ENCODE results near the gene MICAL2.
"Not testable (repeated sequence)": the region's sequence is repeated elsewhere in the genome, so short reads cannot be mapped to it uniquely, and the experiment has no call there.

MICAL2 gene

GRCh38 chr11:12137938-12138731, 27.7 kb downstream of the MICAL2 start:
- FAIRE-seq: no peak

DNA sequence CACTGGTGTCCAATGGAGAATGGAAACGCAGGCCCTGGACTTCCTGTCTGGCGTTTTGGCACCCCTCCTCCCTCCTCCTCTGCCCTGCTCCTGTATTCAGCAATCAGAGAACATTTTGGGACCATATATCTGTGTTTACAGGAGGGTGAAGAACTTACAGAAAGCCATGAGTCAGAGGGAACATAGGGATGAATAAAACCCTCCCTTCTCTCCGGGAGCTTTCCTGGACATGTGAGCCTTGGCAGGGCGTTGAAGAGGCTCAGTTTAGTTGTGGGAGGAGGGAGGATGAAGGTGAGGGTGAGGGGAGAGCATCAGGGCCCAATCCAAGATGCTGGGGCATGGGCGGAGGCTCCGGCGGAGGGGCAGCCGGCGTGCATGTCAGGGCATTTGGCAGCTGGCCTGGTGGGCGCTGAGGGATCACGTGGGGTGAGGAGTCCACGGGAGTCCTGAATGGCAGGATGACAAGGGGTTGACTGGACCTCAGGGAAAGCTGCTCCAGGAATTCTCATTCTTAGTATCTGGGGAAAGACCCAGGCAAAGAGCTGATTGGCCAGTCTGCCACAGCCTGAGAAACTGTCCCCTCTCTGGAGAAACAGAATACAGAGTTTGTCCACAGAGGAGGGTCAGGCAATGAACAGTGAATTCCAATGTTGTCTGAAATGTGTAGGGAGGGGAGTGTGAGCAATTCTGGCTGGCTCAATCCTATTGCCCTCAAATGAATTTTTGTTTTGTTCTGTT, 28.9 kb downstream of the MICAL2 start:
- no peak for FAIRE-seq

DNA sequence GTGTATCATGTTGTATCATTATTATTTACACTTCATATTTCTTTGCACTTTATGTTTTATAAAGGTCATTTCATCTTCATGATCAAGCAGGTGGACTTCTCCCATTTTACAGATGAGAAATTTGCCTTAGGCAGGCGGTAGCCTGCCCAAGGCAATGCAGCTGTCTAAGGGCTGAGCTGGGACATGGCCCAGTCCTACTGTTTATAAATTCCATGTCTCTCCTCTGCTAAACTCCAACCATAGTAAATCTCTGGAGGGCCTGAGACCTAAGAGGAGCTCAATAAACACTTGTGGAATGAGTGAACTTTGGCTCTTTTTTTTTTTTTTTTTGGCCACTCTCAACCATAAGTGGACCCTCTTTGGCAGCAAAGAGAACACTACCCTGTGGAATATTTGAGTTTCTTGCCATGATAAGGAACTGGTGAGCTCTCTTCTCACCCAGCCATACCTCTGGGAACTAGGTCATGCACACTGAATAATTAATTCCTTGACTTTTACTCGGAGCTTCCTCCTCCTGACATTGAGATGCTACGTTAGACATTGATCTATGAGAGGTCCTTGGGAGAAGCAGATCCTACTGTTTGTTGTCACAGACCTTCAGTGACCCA, 29.9 kb downstream of the MICAL2 start:
- FAIRE-seq: no peak

- no peak for FAIRE-seq
Measured at GRCh38 chr11:12141283-12141682, 30.9 kb downstream of the MICAL2 start.

- FAIRE-seq: no peak
Measured at GRCh38 chr11:12142176-12142575, 31.8 kb downstream of the MICAL2 start.

GRCh38 chr11:12142909-12143308, 32.5 kb downstream of the MICAL2 start:
- no peak for FAIRE-seq

- no peak for FAIRE-seq
Measured at GRCh38 chr11:12143461-12144258, 33.3 kb downstream of the MICAL2 start.

GRCh38 chr11:12144330-12145174, 34.2 kb downstream of the MICAL2 start:
- FAIRE-seq: no peak

DNA sequence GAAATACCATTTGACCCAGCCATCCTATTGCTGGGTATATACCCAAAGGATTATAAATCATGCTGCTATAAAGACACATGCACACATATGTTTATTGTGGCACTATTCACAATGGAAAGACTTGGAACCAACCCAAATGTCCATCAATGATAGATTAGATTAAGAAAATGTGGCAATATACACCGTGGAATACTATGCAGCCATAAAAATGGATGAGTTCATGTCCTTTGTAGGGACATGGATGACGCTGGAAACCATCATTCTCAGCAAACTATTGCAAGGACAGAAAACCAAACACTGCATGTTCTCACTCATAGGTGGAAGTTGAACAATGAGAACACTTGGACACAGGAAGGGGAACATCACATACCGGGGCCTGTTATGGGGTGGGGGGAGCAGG, 36.3 kb downstream of the MICAL2 start:
- FAIRE-seq: not testable (repeated sequence)

GRCh38 chr11:12147827-12148226, 37.4 kb downstream of the MICAL2 start:
- FAIRE-seq: no peak

DNA sequence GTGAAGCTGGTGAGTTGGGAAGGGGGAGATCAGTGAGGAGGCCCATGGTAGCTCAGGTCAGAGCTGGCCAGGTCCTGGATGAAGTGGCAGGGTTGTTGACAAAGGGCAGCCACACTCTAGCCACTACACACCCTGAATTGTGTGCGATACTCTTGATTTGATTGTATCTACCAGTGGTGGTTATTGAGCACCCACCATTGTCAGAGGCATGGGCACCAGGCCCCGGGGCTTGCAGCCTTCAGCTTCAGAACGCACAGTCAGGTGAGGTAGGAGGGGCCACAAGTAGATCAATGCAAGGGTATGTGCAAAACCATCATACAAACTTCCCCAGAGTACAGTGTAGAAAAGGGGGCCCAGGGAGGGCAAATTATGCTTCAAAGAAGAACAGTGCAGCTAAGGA, 38.1 kb downstream of the MICAL2 start:
- FAIRE-seq: no peak

GRCh38 chr11:12148882-12149281, 38.5 kb downstream of the MICAL2 start:
- FAIRE-seq: no peak

GRCh38 chr11:12149672-12150225, 39.4 kb downstream of the MICAL2 start:
- FAIRE-seq: no peak

DNA sequence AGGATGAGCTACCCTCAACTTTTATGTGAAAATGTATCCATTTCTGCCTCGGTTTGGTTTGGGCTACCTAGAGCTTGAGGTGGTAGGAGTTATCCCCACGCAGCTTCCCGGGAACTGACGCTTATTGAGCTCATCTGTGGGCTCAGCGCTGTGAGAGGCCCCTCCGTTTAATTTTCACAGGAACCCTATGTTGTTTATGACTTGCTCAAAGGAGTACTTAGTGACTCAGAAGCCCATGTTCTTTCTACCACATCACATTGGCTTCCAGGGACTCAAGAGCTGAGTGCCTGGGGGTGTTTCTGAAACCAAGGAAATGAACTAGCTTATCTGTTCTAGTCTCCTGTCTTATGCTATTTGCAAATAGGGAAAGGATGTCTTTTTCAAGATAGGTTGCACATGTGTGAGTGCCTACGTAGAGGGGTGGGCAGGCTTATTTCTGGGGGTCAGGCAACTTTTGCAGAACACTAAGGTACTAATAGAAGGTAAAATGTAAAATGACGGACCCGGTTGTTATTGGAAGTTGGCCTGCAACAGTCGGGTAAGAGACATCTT, 40.5 kb downstream of the MICAL2 start:
- no peak for FAIRE-seq

- no peak for FAIRE-seq
Measured at GRCh38 chr11:12152321-12152720, 41.9 kb downstream of the MICAL2 start.

DNA sequence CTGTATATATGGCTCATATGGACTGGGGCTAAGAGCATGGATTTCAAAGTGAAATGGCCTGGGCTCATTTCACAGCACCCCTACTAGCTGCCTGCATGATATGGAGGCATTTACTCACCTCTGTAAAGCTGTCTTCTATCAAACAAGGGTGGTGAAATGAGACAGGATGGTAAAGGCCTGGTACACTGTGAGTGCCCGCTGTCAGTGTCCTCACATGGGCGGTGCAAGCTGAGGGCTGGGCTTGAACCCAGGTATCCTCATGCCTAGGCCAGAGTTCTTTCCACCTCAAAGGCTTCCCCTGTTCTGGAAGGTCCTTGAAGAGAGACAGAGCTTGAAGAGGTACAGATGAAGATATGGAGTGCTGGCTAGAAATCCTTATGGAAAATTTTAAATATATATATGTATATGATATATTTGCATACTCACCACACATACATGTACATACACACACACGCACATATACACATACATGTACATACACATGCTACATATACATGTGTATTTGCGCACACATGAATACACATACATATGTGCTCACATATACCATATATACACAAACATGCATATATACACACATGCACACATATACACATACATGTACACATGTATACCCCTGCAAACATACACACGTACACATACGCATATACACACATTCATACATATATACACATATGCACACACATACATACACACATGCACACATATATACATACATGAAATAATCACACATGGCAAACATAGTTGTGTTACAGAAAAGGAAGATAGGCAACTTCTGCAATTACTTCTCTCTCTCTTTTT, 44.7 kb downstream of the MICAL2 start:
- FAIRE-seq: no peak

DNA sequence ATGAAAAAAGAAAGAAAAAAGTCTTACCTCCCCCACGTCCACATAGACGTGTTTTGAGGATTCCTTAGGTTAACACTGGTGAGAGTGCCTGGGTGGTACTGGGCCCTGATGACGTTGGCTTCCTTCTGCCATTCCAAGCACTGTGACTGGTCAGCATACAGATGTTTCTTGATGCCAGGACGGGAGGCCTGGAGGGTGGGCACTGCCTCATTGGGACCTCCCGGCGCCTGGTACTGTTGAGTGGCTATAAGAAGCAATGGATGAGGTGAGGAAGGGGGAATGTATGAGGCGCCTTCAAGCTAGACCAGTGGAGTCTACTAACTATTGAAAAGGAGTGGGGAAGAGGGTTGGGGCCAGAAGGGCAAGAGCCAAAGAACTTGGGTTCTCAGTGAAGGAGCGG, 45.3 kb downstream of the MICAL2 start:
- FAIRE-seq: no peak

DNA sequence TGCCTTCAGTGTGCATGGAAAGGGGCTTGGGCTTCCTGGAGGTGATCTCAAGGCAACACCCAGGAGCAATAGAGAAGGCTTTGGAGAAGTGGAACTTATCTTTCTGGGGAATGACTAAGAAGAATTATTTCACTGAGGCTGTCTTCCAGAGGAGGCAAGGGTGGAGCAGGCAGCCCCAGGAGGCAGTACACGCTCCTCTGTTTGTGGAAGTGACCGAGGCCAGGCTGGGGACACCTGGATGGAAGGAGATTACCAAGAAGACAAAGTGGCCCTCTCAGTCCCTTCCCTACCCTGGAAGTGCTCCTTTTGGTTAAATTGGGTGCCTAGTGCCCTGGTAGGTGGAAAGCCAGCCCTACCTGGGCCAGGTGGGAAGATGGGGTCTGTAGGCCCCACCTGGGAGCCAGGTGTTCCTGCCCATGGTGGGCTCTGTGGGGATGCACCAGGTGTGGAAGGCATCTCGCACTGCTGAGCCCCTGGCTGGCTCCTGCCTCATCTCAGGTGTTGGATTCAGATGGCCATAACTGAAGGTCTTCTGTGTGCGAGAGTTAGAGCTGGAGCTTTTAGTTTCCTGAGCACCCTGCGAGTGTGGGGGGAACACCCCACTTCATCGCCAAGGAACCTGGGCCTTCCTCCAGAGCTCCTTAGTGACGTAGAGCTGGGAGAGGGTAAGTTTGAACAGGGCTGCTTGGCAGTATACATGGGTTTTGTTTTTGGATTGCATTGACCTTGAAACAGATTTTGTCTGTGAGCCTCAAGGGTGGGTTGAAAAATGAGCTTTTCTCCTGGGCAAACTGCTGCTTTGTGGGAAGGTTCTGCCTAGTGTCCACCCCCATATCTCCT, 46.1 kb downstream of the MICAL2 start:
- FAIRE-seq: no peak

DNA sequence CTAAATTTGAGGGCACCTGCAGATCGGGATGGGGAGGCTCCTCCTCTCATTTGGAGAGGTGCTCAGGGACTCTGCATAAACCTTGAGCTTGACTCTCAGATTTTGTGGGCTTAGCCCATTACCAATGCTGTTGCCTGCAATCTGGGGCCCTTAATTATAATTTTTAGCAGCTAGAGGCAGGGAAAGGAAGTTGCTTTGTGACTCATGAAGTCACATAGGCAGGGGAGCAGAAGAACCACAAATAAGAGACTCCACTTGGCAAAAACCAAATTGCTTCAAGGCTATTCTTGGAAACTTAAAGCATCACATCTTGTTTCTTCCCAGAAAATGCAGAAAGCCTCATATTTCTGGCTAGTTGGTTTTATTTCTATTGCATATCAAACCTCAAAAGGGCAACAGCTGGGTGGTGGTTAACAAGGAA, 46.9 kb downstream of the MICAL2 start:
- no peak for FAIRE-seq

GRCh38 chr11:12158909-12159308, 48.5 kb downstream of the MICAL2 start:
- no peak for FAIRE-seq
